Natural killer cell treated with Interleukin-12 subunit alpha and Interleukin-12 subunit beta and Interleukin-15 and Interleukin-18, amount 100 ng/mL, for 72 hours (primary cell): ENCODE data around the gene RIMBP2. TPM values are rescaled to one million over a fixed set of nuclear protein-coding genes. Genes with fewer than 3 reads are reported as not detected.
A peak's percentile ranks its signal among the peaks of the same experiment; 100 is the strongest.
"Not testable (repeated sequence)": the region's sequence is repeated elsewhere in the genome, so short reads cannot be mapped to it uniquely, and the experiment has no call there.

ENCODE experiments used
- ATAC-seq, 2 donors: fragments of 150-1000 bp; cut with Tn5 transposase in 1 of 2; sonication (Bioruptor Pico), chemical (Tn5 transposase) in 1 of 2; 2 replicates each; pipeline ENCODE4 v1.10.0; 2021
- DNase-seq: peaks from one replicate; pipeline ENCODE4 v3.0.0; 2022; ENCODE audit warnings: low spot score
- H3K27ac Mint-ChIP-seq, 2 donors: 1 replicate in 1 of 2; 2 replicates in 1 of 2; pipeline ENCODE4 v1.8.0; 2022; ENCODE audit warnings: mixed read lengths in 2 of 2, mild to moderate bottlenecking in 1 of 2, moderate library complexity in 1 of 2
- H3K27me3 Mint-ChIP-seq, 2 donors: 1 replicate in 1 of 2; 2 replicates in 1 of 2; pipeline ENCODE4 v1.8.0; 2022; ENCODE audit warnings: mixed read lengths in 2 of 2
- H3K36me3 Mint-ChIP-seq: one replicate; pipeline ENCODE4 v1.8.0; 2022; ENCODE audit warnings: mixed read lengths
- H3K4me1 Mint-ChIP-seq, 2 donors: 1 replicate in 1 of 2; 2 replicates in 1 of 2; pipeline ENCODE4 v1.8.0; 2022; ENCODE audit warnings: low read depth in 2 of 2, mixed read lengths in 2 of 2, mild to moderate bottlenecking in 1 of 2
- H3K4me3 Mint-ChIP-seq: one replicate; pipeline ENCODE4 v1.8.0; 2022; ENCODE audit warnings: mixed read lengths
- H3K9me3 Mint-ChIP-seq: 2 replicates; pipeline ENCODE4 v1.8.0; 2022; ENCODE audit warnings: mixed read lengths
- total RNA-seq, 2 donors: library from RNA; stranded (reverse); gene quantifications; one replicate each; pipeline ENCODE4 v1.2.3, GENCODE V29; 2022

The RIMBP2 gene
- total RNA-seq, 2 donors from 2014 or later, result not detected

DNA sequence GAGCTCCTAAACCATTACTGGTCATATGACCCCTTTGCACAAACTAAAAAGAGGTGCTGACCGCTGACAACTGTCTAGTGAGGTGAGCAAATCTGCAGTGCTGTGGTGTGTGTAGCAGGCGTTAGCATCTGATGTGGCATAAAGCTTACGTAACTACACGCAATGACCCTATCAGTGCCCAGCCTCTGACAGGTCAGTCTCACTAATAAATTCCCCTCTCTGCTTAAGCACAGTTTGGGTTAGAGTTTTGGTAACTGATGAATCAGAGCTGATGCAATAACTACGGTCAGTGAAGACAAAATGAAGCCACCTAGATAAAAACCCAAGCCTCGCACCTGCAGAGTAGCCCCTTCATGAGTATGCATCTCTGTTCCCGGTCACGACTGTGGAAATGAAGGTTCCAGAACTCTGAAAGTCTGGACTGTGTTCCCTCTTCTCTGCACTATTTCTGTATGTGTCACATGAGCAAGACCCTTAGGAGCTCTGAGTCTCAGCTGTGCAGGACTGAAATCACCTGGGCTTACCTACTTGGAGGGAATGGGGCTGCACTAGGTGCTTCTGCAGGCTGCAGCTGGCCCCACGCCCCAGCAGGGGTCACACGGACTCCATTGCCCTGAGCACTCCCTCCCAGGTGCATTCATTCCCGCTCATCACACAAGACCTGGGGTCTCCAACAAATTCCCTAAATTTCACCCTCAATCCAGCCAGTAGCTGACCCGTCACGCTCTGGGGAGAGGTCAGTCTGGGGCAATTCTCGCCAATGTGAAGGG, 54.4 kb downstream of the RIMBP2 start:
- no peaks in the 10 kb centered on the region for H3K36me3 Mint-ChIP-seq
- H3K27me3 Mint-ChIP-seq, result peaks cover 0 to 3% of the 10 kb centered on the region in 2 donors
- H3K9me3 Mint-ChIP-seq, result no peaks in the 10 kb centered on the region
- H3K4me3 Mint-ChIP-seq, result no peak overlapping the region
- no peak overlapping the region for H3K27ac Mint-ChIP-seq
- no peaks in the 10 kb centered on the region for H3K4me1 Mint-ChIP-seq
- no peak for DNase-seq
- no peak for ATAC-seq

DNA sequence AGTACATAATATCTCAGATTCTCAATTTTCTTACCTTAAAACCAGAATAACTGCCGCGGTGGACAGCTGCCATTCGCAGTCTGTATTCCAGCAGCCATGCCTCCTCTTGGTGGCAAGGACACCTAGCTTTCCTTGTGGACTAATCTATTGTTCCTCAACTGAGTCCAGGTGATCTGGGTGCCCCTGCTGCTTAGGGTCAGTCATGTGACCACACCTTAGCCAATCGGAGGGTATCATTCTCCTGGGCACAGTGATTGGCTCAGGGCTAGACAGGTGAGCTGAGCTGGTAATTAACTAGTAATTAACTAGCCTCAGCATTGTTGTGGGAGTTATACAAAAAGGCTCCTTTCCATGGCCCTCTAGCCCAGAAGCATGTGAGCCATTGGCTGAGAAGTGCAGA, 55.0 kb downstream of the RIMBP2 start:
- ATAC-seq, result no peak
- H3K4me1 Mint-ChIP-seq, result no peaks in the 10 kb centered on the region
- H3K27me3 Mint-ChIP-seq, result peaks cover 0 to 3% of the 10 kb centered on the region in 2 donors
- no peak overlapping the region for H3K4me3 Mint-ChIP-seq
- no peaks in the 10 kb centered on the region for H3K9me3 Mint-ChIP-seq
- no peak overlapping the region for H3K27ac Mint-ChIP-seq
- H3K36me3 Mint-ChIP-seq, result no peaks in the 10 kb centered on the region
- no peak for DNase-seq

DNA sequence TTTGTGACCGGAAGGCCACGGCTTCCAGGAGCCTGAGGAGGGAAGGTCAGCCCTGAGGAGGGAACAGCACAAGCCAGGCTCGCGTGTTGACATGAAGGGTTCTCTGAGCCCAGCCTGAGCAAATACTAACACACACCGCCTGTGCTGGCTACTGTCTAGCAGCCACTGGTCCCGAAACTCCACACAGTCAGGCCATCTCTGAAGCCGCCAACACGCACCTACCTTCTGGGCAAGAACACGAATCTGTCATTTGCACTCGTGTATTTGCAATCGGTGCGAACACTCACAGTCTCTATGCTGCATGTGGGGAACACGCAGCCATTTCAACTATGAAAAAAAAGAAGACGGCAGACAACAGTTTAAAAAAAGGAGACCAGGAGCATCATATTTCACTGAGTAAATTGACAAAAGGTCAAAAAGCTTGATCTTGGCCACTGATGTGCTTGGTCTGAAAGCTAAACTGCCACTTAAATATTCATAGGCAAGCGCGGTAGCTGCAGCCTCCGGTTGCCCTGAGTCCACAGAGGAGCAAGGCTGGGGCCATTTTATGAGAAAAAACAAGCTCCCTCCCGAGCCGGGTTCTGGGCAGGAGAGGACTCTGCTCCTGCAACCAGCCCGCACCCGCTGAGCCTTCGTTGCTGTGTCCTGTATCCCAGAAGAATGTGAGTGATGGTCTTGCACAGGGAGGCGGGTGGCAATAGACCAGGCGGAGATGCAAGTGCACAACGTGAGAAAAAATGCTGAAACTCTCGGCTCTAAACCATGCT, 57.8 kb downstream of the RIMBP2 start:
- H3K27ac Mint-ChIP-seq, result no peak overlapping the region
- no peak for ATAC-seq
- no peak overlapping the region for H3K4me3 Mint-ChIP-seq
- H3K9me3 Mint-ChIP-seq, result no peaks in the 10 kb centered on the region
- no peaks in the 10 kb centered on the region for H3K36me3 Mint-ChIP-seq
- no peak for DNase-seq
- no peaks in the 10 kb centered on the region for H3K4me1 Mint-ChIP-seq
- peaks cover 0 to 7% of the 10 kb centered on the region in 2 donors for H3K27me3 Mint-ChIP-seq

DNA sequence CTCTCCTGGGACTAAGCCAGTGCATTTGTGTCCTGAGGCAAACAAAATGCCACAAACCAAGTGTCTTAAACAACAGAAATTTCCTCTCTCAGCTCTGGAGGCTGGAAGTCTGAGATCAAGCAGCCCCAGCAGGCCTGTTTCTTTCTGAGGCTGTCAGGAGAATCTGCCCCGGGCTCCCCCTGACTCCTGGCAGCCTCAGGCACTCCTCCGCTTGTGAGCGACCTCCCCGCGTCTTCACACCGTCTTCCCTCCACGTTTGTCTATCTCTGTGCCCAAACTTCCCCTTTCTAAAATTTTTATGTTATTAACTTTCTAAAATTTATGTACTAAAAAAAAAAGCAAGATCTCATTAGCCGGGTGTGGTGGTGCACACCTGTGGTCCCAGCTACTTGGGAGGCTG, 59.7 kb downstream of the RIMBP2 start:
- Mint-ChIP-seq H3K36me3 (no peaks in the 10 kb centered on the region), H3K27me3 (peaks cover 2 to 7% of the 10 kb centered on the region in 2 donors), H3K9me3 (no peaks in the 10 kb centered on the region), H3K4me3 (no peak overlapping the region), H3K27ac (no peak overlapping the region), H3K4me1 (no peaks in the 10 kb centered on the region)
- ATAC-seq (no peak), DNase-seq (no peak)

DNA sequence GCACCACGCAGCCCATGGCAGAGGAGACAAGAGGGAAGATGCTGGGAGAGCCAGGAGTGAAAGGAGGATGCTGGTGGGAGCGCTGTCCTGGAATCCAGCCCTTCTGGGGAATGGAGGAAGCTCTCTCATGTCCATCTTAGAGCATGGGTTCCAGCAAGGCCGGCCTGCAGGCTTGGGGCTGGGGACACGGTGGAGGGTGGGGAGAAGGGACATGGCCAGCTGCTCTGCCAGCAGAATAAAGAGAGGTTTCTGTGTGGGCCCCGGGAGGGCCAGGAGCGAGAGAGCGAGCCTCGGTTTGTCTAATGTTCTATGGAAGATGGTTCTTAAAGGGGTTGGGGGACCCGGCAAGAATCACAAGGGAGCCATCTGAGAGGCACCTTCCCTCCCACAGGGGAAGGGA, 60.2 kb downstream of the RIMBP2 start:
- Mint-ChIP-seq H3K27ac (no peak overlapping the region), H3K27me3 (peaks cover 4 to 7% of the 10 kb centered on the region in 2 donors), H3K4me3 (no peak overlapping the region), H3K36me3 (no peaks in the 10 kb centered on the region), H3K9me3 (no peaks in the 10 kb centered on the region), H3K4me1 (no peaks in the 10 kb centered on the region)
- ATAC-seq, result no peak
- no peak for DNase-seq

DNA sequence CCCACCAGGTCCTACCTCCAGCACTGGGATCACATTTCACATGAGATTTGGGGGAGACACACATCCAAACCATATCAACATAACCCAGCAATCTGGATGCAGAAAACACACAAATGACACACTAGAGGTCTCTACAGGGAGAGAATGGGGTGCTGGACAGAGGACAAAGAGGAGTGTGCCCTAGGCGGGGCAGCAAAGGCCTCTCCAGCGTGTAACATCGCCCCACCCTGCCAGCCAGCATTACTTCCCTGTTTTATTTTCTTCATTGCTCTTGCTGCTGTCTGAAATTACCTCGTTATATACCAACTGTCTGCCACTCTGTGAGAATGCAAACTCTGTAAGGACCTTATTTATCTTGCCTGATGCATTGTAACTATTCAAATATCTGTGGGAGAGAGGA, 61.1 kb downstream of the RIMBP2 start:
- Mint-ChIP-seq H3K36me3 (no peaks in the 10 kb centered on the region), H3K9me3 (no peaks in the 10 kb centered on the region)

DNA sequence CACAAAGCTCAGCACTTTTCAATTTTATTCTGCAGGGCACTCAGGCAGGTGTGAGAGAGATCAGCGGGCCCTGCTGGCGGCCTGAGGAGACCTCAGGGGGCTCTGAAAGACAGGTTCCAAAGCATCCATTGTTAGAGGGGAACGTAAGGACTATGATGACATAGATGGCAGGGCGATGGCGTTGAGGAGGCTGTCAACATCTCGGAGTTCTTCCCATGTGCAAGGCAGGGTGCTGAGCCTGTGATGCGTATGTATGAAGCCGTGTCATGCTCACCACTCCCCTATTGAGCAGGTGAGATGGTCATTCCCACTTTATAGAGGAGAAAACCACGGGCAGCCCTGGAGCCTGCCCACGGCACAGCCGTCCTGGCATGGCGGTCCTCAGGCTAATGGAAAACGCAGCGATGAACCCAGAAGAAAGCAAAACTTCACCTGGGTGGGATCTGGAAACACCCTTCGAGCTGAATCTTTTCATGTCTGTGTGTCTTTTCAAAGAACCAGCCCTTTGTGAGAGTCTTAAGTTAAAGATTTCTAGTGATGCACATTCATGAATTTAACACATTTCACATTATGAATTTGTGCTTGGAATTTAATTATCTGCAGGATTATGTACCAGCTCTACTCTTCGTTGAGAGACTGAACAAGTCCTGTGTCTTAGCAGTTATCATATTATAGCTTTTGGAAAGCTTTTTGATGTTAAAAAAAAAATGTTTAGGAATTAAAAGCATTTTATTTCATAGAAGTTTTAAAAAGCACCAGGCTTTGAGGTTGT, 64.7 kb downstream of the RIMBP2 start:
- Mint-ChIP-seq H3K4me3 (no peak overlapping the region), H3K4me1 (no peaks in the 10 kb centered on the region), H3K36me3 (no peaks in the 10 kb centered on the region), H3K9me3 (no peaks in the 10 kb centered on the region), H3K27me3 (peaks cover 4 to 13% of the 10 kb centered on the region in 2 donors), H3K27ac (no peak overlapping the region)
- ATAC-seq (peak in 1 of 2 donors; percentile 43), DNase-seq (no peak)

More for the DNA sequence above, 61.1 kb downstream of the RIMBP2 start:
- H3K27me3 Mint-ChIP-seq, result peaks cover 4 to 13% of the 10 kb centered on the region in 2 donors
- DNase-seq (no peak), ATAC-seq (no peak)
- H3K4me1 Mint-ChIP-seq, result no peaks in the 10 kb centered on the region
- no peak overlapping the region for H3K27ac Mint-ChIP-seq
- H3K4me3 Mint-ChIP-seq, result no peak overlapping the region

DNA sequence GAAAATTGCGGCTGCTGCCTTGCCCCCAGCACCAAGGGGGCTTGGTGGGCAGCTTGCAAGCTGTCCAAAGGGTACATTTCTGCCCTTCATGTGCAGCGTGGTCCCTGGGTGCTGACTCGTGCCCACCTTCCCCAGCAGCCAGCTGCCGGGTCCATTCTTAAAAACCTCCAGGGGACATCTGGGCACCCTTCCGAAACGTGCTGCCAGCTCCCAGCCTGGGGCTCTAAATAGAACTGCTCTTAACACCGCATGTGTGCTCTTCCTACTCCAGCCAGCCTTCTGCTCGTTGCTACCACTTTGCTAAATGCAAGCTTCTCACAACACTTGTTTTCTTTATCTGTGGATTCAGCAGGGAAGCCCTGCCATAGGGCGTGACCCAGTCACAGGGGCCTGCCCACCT, 66.0 kb downstream of the RIMBP2 start:
- no peak for DNase-seq
- Mint-ChIP-seq H3K36me3 (no peaks in the 10 kb centered on the region), H3K27ac (no peak overlapping the region), H3K27me3 (peaks cover 4 to 5% of the 10 kb centered on the region in 2 donors), H3K4me1 (no peaks in the 10 kb centered on the region), H3K4me3 (no peak overlapping the region), H3K9me3 (no peaks in the 10 kb centered on the region)
- no peak for ATAC-seq

DNA sequence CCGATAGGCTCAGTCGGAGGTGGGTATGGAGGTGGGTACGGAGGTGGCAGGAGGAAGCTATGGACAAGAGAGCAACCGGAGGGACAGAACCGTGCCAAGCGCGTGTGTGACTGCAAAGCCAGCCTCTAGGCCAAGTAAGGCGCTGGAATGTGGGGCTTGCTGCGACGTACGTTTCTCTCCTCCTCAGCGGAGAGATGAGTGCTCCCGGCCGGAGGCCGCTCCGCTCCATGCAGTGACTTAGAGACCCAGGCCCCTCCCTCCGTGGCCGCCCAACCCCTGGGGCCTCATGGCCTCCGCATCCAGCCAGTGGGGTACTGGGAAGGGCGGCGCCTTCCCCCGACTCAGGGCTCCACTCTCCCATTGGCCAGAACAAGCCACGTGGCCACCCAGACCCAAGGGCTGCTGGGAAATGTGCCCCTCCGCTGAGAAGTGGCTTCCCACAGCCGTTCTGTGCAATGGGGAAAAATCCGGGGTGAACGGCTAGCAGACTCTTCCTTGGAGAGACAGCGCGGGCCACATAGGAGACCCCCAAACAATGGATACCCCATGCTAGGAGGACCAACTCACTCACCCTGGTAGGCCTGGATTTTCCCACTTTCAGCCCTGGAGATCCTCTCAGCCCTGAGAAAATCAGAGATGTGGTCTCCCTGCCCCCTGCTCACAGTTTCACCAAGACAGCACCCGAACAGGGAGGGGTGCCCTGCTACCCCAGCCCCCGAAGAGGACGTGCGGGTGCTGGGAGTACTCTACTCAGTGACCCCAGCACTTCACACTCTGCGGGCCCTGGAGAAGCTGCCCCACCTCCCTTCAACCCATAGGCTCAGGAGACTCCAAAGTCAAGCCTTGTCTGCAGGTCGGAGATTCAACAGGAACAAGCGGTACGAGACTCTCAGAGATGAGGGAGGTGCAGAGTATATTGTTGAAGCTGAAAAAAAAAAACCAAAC, 66.7 kb downstream of the RIMBP2 start:
- Mint-ChIP-seq H3K9me3 (no peaks in the 10 kb centered on the region), H3K4me1 (no peaks in the 10 kb centered on the region), H3K36me3 (no peaks in the 10 kb centered on the region), H3K27me3 (peaks cover 4 to 5% of the 10 kb centered on the region in 2 donors), H3K4me3 (no peak overlapping the region), H3K27ac (no peak overlapping the region)
- DNase-seq (no peak), ATAC-seq (no peak)

DNA sequence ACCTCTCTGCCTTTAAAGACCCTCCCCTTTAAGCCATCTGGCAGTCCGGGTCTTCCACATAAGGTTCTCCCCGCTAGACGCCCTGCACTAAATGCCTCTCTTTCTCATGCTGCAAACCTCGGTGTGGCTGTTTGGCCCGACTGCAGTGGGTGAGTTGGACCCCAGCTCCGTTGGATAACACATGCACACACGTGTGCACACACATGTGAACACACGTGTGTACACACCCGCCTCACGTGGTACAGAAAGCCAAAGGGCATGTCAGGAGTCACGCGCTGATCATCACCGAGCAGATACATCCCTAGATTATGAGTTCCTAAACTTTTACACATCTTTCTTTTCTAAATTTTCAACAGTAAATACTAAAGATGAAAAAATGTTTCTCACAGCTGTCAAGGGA, 68.3 kb downstream of the RIMBP2 start:
- H3K4me3 Mint-ChIP-seq, result no peak overlapping the region
- no peaks in the 10 kb centered on the region for H3K4me1 Mint-ChIP-seq
- ATAC-seq (no peak), DNase-seq (no peak)
- no peaks in the 10 kb centered on the region for H3K9me3 Mint-ChIP-seq
- no peaks in the 10 kb centered on the region for H3K36me3 Mint-ChIP-seq
- no peak overlapping the region for H3K27ac Mint-ChIP-seq
- peaks cover 4 to 5% of the 10 kb centered on the region in 2 donors for H3K27me3 Mint-ChIP-seq

DNA sequence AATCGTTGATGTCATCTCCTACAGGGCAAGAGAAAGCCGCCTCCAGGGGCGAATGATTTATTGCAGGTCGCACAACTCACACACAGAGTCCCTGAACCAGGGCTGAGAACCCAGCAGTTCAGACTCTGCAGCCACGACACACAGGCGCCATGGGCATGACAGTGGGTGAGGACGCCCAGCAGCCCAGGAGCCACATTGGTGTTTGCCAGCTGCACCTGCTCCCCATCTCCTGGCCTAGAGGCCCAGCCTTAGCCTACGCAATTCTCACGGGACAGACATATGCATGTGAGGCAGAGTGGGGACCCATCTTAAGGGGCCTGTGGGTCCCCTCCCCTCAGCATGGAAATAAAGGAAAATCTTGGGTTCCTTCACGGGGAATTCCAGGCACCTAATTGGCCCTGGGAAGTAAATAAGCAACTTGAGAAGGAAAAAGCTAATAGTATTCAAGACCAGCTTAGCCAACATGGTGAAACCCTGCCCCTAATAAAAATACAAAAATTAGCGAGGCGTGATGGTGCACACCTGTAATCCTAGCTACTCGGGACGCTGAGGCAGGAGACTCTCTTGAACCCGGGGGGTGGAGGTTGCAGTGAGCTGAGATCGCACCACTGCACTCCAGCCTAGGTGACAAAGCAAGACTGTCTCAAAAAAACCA, 69.3 kb downstream of the RIMBP2 start:
- ATAC-seq (peak in 1 of 2 donors; percentile 47), DNase-seq (no peak)
- H3K27me3 Mint-ChIP-seq, result peaks cover 3 to 5% of the 10 kb centered on the region in 2 donors
- no peaks in the 10 kb centered on the region for H3K4me1 Mint-ChIP-seq
- no peaks in the 10 kb centered on the region for H3K36me3 Mint-ChIP-seq
- no peak overlapping the region for H3K4me3 Mint-ChIP-seq
- H3K27ac Mint-ChIP-seq, result no peak overlapping the region
- no peaks in the 10 kb centered on the region for H3K9me3 Mint-ChIP-seq

DNA sequence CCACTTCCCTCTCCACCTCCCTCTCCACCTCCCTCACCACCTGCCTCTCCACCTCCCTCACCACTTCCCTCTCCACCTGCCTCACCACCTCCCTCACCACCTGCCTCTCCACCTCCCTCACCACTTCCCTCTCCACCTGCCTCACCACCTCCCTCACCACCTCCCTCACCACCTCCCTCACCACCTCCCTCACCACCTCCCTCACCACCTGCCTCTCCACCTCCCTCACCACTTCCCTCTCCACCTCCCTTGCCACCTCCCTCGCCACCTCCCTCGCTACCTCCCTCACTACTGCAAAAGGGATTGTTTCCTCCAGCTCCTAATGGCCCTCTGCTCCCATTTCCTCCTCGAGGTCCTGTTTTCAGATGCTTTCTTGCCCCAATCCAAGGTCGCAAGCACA, 69.9 kb downstream of the RIMBP2 start:
- H3K4me1 Mint-ChIP-seq, H3K9me3 Mint-ChIP-seq, H3K27ac Mint-ChIP-seq, DNase-seq, H3K27me3 Mint-ChIP-seq, H3K36me3 Mint-ChIP-seq, H3K4me3 Mint-ChIP-seq, ATAC-seq: not testable (repeated sequence)

DNA sequence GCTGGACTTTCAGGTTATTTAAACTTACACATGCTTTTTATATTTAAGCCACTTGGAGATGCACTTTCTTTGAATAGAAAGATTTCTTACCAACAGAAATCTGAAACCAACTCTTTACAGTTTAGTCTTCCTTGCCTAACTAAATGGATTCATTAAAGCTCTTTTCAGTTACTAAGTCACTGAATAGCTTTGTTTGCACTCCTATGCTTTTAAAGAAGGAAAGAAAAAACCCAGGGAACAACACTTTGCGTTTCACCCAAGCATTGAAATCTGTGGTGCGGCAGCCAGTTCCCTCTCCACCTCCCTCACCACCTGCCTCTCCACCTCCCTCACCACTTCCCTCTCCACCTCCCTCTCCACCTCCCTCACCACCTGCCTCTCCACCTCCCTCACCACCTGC, 70.3 kb downstream of the RIMBP2 start:
- peaks cover 0 to 5% of the 10 kb centered on the region in 2 donors for H3K27me3 Mint-ChIP-seq
- H3K4me1 Mint-ChIP-seq, result no peaks in the 10 kb centered on the region
- no peak for DNase-seq
- H3K27ac Mint-ChIP-seq, result no peak overlapping the region
- H3K9me3 Mint-ChIP-seq, result no peaks in the 10 kb centered on the region
- H3K36me3 Mint-ChIP-seq, result no peaks in the 10 kb centered on the region
- ATAC-seq, result no peak
- H3K4me3 Mint-ChIP-seq, result no peak overlapping the region
